ENCODE results near the gene TMEM235.

The TMEM235 gene

DNA sequence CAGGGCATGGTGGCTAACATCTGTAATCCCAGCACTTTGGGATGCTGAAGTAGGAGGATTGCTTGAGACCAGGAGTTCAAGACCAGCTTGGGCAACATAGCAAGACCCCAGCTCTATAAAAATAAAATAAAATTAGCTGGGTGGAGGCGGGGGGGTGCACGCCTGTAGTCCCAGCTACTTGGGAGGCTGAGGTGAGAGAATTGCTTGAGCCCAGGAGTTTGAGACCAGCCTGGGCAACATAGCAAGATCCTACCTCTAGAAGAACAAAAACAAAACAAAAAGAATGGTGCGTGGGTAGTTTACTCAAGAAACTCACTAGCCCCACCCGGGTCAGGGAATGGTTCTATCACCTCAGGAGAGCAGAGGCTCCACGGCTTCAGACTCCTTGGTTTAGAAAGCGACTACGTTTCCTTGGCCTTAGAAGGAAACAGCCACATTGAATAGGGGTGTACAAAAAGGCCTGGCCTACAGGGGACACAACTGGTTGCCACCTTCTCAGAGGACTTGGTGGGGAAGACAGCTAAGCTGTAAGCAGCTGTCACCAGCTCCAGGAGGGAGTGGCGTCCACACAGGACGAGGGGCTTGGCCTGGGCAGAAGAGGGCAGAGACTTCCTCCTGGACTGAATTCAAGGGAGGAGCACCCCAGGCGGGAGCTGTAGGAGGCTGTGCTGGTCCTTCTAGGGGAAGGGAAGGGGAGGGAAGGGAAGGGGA, 45.3 kb upstream of the TMEM235 start:
- POLR2A ChIA-PET: interaction anchor here (0.6 to 3.5 kb wide), 29 partner anchors 8 to 795 kb away, joined by 3 to 50 read pairs (median 5); partner anchors contain the start of genes BIRC5, SYNGR2, TMC6 and TMC8

DNA sequence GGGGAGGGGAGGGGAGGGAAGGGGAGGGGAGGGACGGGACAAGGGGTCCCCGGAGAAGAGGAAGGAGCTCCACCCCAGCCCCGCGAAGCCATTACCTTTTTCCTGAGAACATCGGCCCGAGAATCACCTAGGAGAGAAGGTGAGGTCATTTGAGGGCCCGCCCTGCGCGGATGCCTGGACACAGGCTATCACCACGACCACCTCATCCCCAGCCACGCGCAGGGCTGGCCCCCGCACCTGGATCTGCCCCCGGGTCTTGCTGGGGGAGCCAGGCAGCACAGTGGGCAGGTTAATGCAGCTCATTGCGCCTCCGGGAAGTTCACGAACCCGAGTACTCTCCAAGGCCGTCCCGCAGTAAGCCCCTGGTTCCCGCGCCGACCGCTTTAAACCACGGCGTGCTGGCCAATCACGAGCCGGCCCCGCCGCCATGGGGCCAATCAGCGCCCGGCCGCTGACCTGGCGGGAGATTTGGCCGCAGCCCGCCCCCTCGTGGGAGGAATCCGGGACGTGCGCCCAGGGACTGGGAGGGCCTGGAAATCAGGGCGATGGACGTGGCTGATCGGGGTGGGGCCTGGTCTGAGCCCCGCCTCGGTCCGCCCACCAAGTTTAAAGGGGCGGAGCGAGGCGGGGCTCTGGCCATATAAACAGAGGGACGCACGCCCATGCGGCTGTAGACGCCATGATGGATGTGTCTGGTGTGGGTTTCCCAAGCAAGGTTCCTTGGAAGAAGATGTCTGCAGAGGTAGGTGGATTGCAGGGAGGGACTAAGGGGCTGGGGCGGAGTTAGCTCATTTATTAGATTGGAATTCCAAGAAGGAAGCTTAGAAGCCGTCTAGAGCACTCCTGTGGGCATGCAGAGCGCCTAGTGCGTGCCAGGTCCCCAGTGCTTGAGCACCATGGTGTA, 44.5 kb upstream of the TMEM235 start, which contains the start of the genes AFMID and TK1:
TSS of gene AFMID (plus strand) at position 671 of the 904 bp plus-strand sequence. CDS start at position 680, 9 bp downstream.
TSS of gene TK1 (minus strand) at position 361 of the 904 bp plus-strand sequence. CDS start at position 303, 58 bp downstream.
- ChIA-PET POLR2A (interaction anchor here (0.6 to 3.5 kb wide), 28 partner anchors 9 to 130 kb away, joined by 3 to 50 read pairs (median 5); partner anchors contain the start of genes BIRC5, SYNGR2, TMC6 and TMC8), CTCF (interaction anchor here (0.6 to 3.4 kb wide), 5 partner anchors 10 to 65 kb away, joined by 3 to 20 read pairs (median 3); partner anchors contain the start of gene BIRC5)
- peak; percentile 84; the same call in 1 of the 2 replicates for TF ChIP-seq FOXM1 (IDR thresholded peaks at IDR 0.05; ENCODE audit: borderline replicate concordance)
- no peak; the same call in 1 of the 2 replicates for TF ChIP-seq ARNT (IDR thresholded peaks at IDR 0.05)
- no peak for TF ChIP-seq TARDBP (IDR thresholded peaks at IDR 0.05)
- peak; percentile 27; the same call in 1 of the 2 replicates for TF ChIP-seq HDGF (IDR thresholded peaks at IDR 0.05; ENCODE audit: borderline replicate concordance)
- peak; percentile 64; the same call in 1 of the 2 replicates for TF ChIP-seq ELF4 (IDR thresholded peaks at IDR 0.05)
- TF ChIP-seq L3MBTL2 (conservative IDR thresholded peaks at IDR 0.05): peak; percentile 92
- TF ChIP-seq, protein P1, sequence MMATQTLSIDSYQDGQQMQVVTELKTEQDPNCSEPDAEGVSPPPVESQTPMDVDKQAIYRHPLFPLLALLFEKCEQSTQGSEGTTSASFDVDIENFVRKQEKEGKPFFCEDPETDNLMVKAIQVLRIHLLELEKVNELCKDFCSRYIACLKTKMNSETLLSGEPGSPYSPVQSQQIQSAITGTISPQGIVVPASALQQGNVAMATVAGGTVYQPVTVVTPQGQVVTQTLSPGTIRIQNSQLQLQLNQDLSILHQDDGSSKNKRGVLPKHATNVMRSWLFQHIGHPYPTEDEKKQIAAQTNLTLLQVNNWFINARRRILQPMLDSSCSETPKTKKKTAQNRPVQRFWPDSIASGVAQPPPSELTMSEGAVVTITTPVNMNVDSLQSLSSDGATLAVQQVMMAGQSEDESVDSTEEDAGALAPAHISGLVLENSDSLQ (IDR thresholded peaks at IDR 0.05): peak; percentile 93
- no peak for TF ChIP-seq SP1 (IDR thresholded peaks at IDR 0.05)
- peak; percentile 100 for DNase-seq (ENCODE audit: extremely low spot score)

More for the DNA sequence above, 45.3 kb upstream of the TMEM235 start:
- TF ChIP-seq FOXK2 (IDR thresholded peaks at IDR 0.05) (no peak), SP1 (IDR thresholded peaks at IDR 0.05) (no peak), L3MBTL2 (conservative IDR thresholded peaks at IDR 0.05) (no peak), FOXA1 (IDR thresholded peaks at IDR 0.05) (no peak), LEF1 (IDR thresholded peaks at IDR 0.05; ENCODE audit: borderline replicate concordance) (no peak), SUZ12 (IDR thresholded peaks at IDR 0.05) (no peak), BHLHE40 (IDR thresholded peaks at IDR 0.05; ENCODE audit: borderline replicate concordance) (no peak), TARDBP (IDR thresholded peaks at IDR 0.05) (no peak), NFRKB (IDR thresholded peaks at IDR 0.05) (no peak), ELF4 (IDR thresholded peaks at IDR 0.05) (no peak), FOXM1 (IDR thresholded peaks at IDR 0.05; ENCODE audit: borderline replicate concordance) (no peak), ZNF384 (IDR thresholded peaks at IDR 0.05) (no peak)
- TF ChIP-seq, protein P1 (IDR thresholded peaks at IDR 0.05): no peak
- CTCF ChIA-PET: interaction anchor here (1.1 to 3.4 kb wide), 3 partner anchors 9 to 58 kb away, joined by 3 to 20 read pairs (median 3); no protein-coding TSS in a partner anchor
- DNase-seq (ENCODE audit: extremely low spot score): peak; percentile 43

DNA sequence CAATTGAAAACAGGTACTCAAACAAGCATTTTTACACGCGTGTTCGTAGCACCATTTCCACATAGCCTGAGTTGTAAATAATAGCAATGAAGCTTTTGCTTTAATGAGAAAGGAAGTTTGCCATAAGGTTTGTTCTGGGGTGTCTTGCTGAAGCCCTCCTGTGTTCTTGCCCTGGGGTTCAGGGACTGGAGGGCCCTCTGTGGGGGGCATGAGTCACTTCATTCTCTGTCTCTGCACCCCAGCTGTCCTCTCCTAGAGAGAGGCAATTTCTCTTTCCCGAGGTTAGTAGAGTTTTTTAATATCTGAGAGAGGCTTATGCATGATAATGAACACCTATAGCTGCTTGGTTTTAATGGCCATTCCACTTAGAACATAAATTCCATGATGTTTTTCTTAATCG, 34.7 kb upstream of the TMEM235 start:
- no peak for DNase-seq (ENCODE audit: extremely low spot score)
- CTCF ChIA-PET: interaction anchor here (0.6 kb wide), 1 partner anchor 57 kb away, joined by 3 read pairs; no protein-coding TSS in a partner anchor
- POLR2A ChIA-PET: interaction anchor here (9.2 kb wide), 1 partner anchor 9 kb away, joined by 50 read pairs; the partner anchor contains the start of genes AFMID and TK1
- TF ChIP-seq, protein P1 (IDR thresholded peaks at IDR 0.05): no peak
- TF ChIP-seq ARNT (IDR thresholded peaks at IDR 0.05): no peak
- no peak for TF ChIP-seq FOXK2 (IDR thresholded peaks at IDR 0.05)
- TF ChIP-seq SUZ12 (IDR thresholded peaks at IDR 0.05): no peak
- TF ChIP-seq TARDBP (IDR thresholded peaks at IDR 0.05): no peak
- TF ChIP-seq HDGF (IDR thresholded peaks at IDR 0.05; ENCODE audit: borderline replicate concordance): no peak
- TF ChIP-seq FOXA1 (IDR thresholded peaks at IDR 0.05): no peak
- TF ChIP-seq ELF4 (IDR thresholded peaks at IDR 0.05): no peak
- no peak for TF ChIP-seq LEF1 (IDR thresholded peaks at IDR 0.05; ENCODE audit: borderline replicate concordance)
- TF ChIP-seq ZNF384 (IDR thresholded peaks at IDR 0.05): no peak
- no peak for TF ChIP-seq NFRKB (IDR thresholded peaks at IDR 0.05)
- no peak for TF ChIP-seq FOXM1 (IDR thresholded peaks at IDR 0.05; ENCODE audit: borderline replicate concordance)

DNA sequence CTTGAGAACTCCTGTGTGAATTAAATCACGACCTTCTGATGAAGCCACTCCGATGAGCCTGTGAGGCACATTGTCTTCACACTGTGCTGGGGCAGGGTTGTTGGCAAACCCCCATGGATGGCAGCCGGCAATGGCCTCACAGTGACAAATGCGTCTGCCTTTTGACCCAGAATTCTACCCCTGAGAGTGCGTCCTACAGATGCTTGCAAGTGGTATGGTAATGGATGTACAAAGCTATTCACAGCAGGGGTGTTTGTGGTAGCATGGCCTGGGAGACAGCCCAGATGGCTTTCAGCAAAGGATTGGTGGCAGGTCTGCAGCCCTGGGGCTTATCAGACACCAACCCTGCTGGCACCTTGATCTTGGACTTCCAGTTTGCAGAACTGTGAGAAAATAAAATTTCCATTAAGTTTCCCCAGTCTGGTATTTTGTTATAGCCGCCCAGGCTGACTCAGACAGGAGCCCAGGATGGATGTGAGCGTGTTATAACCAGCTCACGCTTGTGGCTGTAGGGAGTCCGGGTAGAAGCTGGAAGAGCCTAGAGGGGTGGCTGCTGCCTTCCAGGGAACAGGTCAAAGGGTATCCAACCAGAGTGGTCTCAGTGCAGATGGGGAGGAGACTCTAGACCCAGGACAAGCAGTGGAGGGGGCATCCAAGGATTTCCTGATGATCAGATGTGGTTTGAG, 34.1 kb upstream of the TMEM235 start:
- DNase-seq (ENCODE audit: extremely low spot score): no peak
- TF ChIP-seq ZNF384 (IDR thresholded peaks at IDR 0.05): no peak
- no peak for TF ChIP-seq SP1 (IDR thresholded peaks at IDR 0.05)
- TF ChIP-seq FOXK2 (IDR thresholded peaks at IDR 0.05): no peak
- no peak for TF ChIP-seq ELF4 (IDR thresholded peaks at IDR 0.05)
- TF ChIP-seq, protein P1 (IDR thresholded peaks at IDR 0.05): no peak
- TF ChIP-seq TARDBP (IDR thresholded peaks at IDR 0.05): no peak
- TF ChIP-seq HDGF (IDR thresholded peaks at IDR 0.05; ENCODE audit: borderline replicate concordance): no peak
- TF ChIP-seq FOXM1 (IDR thresholded peaks at IDR 0.05; ENCODE audit: borderline replicate concordance): no peak
- no peak for TF ChIP-seq L3MBTL2 (conservative IDR thresholded peaks at IDR 0.05)
- TF ChIP-seq BHLHE40 (IDR thresholded peaks at IDR 0.05; ENCODE audit: borderline replicate concordance): no peak
- no peak for TF ChIP-seq ARNT (IDR thresholded peaks at IDR 0.05)
- no peak for TF ChIP-seq FOXA1 (IDR thresholded peaks at IDR 0.05)
- TF ChIP-seq NFRKB (IDR thresholded peaks at IDR 0.05): no peak
- no peak for TF ChIP-seq CTBP1 (IDR thresholded peaks at IDR 0.05; ENCODE audit: borderline replicate concordance)
- TF ChIP-seq LEF1 (IDR thresholded peaks at IDR 0.05; ENCODE audit: borderline replicate concordance): no peak
- ChIA-PET CTCF (interaction anchor here (0.6 kb wide), 1 partner anchor 56 kb away, joined by 3 read pairs; no protein-coding TSS in a partner anchor), POLR2A (interaction anchor here (1.0 to 9.2 kb wide), 2 partner anchors 10 to 17 kb away, joined by 4 to 50 read pairs; partner anchors contain the start of genes AFMID, BIRC5 and TK1)
